NCI-H1105 treated with DMSO at 0.1 percent for 48 hours (cell line): Measurements from ENCODE around the gene CDC40.
A peak's percentile ranks its signal among the peaks of the same experiment; 100 is the strongest.

Source experiments
- DNase-seq: peaks from one replicate; lab custom pipeline; 2025; lab: John Stamatoyannopoulos, UW

Gene CDC40

GRCh38 chr6:110180228-110181008 is at the start of gene CDC40:
CDC40 (plus strand) TSS chr6:110180427; CDS start chr6:110180445, 18 bp downstream.
- DNase-seq, result peak; percentile 93

DNA sequence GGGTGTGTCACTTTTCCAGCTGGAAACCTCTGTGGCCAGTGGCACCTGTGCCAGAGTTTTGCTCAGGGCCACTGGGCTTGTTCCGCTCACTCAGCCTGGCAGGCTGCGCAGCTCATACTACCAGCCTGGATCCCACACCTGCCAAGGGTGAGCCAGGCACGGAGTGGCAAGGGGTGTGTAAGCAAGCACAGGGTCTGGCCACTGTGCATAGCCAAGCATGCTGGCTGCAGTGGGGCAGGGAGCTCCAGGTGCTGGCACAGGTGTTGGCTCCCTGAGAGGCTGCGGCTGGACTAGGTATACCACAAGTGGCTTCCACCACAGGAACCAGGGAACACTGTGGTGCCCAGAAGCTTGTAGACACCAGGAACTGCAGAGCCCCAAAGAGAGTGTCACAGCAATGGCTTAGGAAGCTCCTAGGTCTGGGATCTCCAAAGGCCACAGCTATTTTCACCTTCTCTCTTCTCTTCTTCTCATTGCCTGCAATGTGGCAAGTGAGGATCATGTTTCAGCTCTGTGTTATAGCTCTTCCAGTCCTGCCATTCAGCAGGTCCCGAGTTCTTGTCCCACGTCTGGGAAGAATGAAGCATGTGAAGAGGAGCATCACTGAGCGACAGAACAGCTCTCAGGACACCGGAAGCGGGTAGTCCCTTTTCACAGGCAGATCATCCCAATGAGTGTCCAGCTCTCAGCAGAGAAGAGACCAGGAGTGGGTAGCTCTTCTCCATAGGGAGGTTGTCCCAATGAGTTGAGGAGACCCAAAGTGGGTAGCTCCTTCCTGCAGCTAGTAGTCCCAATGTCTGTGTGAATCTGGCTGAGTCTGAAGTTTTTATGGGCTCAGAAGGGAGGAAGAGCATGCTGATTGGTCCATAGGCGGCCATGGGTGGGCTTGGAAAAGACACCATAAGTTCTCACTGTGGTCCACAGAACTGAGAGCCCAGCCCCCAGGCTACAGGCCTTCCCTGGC is 42.0 kb upstream of the CDC40 start:
- DNase-seq, result no peak

DNA sequence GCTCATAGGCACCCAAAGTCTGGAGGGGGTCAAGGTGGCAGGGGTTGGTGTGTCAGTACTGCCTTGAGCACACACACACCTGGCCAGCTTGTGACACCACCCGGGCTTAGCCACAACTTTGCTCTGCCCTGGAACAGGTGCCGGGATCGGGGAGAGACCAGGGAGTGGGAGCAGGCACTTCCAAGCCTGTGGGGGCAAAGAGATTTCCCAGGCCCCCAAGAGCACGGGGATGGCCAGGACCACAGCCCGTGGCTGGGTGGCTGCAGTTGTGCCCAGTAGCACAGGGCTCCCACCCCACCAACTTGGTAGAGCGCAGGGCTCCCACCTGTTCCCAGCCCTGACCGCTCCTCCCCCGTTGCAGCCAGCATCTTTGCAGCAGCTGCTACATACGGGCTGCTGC is 41.2 kb upstream of the CDC40 start:
- DNase-seq, result no peak

- no peak for DNase-seq
Measured at GRCh38 chr6:110140650-110141049, 39.6 kb upstream of the CDC40 start.

DNA sequence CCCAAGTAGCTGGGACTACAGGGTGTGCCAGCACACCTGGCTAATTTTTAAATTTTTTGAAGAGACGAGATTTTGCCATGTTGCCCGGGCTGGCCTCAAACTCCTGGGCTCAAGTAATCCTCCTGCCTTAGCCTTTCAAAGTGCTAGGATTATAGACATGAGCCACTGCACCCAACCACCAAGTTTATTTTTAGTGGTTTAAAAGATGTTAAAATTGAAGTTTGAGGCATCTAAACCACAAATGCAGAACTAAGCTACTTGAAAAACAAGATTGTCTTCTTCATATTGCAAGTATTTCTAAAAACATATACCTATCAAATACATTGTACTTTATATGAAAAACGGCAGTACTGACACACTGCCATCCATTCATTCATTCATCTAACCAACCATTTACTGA is 32.4 kb upstream of the CDC40 start:
- no peak for DNase-seq

DNA sequence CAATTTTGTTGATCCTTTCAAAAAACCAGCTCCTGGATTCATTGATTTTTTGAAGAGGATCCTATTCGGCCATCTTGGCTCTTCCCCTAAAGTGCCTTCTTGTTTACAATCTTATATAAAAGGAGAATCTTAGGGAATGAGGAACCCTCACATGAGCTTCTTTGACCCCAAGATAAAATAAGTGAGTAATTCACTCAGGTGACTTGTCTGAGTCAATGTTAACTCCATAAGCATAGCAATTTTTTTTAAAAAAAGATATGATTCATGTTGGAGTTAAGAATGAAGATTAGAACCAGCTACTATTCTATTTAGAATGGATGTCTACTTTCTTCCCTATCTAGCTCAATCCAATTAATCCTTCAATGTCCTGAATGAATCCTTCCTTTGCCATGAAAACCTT is 21.7 kb upstream of the CDC40 start:
- no peak for DNase-seq

- DNase-seq, result no peak
Measured at GRCh38 chr6:110170081-110170480, 10.1 kb upstream of the CDC40 start.

GRCh38 chr6:110173506-110174132 is 6.6 kb upstream of the CDC40 start:
- no peak for DNase-seq

DNA sequence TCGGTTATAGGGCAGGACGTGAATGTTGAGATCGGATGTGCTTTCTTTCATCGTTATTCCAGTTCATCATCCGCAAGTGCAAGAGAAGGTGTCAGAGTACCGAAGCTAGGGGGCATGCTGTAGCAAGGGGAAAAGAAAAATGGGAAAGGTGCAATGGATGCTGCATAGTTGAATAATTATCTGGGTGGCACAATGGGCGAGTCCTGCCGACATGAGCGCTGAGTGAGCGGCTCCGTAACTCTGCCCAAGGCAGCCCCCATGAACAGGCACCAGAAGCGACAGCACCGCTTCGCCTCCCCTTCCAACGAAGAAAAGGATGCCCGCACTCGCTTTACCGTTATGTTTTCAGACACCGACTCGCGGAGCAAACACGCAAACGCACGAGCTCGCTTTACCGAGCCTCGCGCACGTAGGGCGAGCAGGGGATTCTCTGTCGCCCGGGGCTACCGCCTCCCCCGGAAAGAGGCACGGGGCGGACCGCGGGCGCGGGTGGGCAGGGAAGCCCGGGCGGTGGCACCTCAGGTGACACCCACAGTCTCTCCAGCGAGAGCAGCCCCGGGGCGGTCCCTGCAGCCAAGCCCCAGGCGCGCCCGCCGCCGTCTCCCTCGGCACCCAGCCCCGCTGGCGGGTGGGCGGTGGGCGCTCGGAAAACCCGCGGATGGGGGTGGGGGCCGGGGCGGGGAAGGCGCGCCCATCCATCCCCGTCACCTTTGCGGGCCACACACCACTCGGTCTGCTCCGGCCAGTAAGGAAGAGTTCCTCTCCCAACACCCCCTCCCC is 1.4 kb upstream of the CDC40 start:
- DNase-seq, result peak; percentile 89

DNA sequence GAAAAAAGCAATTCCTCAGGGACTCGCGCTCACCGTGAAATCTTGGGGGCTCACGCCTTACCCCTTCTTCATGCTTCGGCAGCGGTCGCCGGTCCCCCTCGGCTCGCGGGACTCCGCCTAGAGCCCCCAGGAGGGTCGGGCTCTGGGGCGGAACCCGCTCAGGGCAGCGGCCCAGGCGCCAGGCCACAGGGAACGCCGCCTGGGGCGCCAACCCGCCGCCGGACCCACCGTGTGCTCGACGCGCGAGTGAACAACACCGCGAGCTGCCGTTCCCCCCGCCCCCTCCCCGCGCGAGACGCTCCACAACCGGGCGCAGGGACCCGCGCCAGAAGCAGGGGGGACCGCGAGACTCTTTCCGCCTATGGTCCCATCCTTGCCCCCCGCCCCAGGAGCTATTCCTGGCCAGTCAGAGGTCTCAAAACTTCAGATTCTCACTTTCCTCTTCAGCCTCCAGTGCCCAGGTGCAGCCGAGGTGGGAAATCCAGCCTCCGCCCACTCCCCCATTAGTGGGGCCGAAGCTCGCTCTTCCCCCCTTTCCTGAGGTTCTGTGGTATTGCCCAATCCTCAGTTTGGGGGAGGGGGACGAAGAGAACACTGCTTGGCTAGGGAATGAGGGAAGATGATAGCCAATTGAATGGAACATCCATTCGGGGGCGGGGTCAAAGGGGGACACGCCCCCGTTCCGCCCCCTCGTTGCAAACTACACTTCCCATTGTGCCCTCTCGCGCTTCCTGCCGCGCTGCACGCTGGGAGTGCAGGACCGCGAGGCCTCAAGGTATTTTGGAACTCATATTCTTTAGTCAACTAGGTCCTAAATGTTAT is 610 bp upstream of the CDC40 start, which contains the start of gene WASF1:
Gene WASF1, minus strand, starts transcription at position 265 of the 822 bp plus-strand sequence. CDS start 52,069 bp downstream, outside the sequence.
- DNase-seq, result peak; percentile 99

GRCh38 chr6:110181131-110182030 is 1.2 kb downstream of the CDC40 start:
- DNase-seq, result no peak

DNA sequence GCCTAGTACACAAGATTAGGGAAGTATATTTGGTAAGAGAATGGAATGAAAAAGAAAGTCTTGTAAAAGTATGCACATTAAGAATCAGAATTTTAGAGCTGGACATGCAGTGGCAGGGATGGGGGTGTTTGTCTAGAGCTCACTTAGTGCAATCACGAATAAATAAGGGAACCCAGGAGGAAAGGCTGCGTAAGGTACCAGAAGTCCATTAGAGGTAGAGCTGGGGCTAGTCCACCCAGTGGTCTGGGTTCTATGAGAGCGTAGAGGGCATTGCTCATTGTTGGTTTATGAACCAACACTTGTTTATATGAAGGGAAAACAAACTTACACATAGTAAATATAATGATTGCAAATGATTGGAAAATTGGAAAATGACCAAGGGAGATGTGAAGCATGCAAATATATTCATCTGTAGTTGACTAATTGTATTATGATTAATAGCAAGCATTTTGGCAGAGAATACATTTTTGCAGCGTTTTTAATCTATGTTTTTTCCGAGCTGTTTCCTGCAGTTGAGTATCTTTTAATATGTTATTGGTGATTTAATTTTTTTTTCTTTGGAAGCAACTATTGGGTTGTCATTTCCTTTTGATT is 3.2 kb downstream of the CDC40 start:
- no peak for DNase-seq

DNA sequence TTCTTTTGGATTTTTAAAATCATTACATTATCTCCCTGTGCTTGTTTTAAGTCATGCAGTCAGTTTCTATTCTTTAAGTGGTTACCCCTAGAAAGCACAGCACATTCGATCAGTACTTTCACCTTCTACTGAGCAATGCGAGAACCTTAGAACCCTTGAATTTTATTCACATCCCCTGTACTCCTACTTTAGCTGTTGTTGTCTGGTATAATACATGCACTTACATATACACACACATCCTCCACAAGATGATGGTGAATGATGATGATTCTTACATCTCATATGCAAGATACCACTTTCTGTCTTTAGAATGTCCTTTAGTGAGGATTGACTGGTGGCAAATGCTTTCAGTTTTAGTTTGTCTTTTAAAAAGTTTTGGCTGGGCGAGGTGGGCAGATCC is 5.7 kb downstream of the CDC40 start:
- no peak for DNase-seq

DNA sequence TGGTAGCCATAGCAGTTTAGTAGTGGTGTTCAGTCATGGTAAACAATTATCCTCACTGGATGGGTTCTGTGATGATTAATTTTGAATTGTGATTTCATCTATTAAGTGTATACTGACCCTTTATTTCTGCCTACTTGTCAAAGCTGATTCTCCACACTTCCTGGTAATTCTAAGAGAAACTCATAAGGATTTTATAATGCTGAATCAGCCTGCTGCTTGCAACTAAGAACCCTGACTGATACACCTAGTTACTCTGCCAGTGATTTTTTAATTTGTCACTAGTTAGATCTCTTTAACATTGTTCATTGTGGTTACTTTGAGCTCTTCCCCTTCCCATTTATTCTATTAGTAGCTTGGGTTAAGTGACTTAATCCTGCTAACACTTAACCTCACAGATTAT is 8.6 kb downstream of the CDC40 start:
- DNase-seq, result no peak

- DNase-seq, result no peak
Measured at GRCh38 chr6:110190726-110191125, 10.5 kb downstream of the CDC40 start.

DNA sequence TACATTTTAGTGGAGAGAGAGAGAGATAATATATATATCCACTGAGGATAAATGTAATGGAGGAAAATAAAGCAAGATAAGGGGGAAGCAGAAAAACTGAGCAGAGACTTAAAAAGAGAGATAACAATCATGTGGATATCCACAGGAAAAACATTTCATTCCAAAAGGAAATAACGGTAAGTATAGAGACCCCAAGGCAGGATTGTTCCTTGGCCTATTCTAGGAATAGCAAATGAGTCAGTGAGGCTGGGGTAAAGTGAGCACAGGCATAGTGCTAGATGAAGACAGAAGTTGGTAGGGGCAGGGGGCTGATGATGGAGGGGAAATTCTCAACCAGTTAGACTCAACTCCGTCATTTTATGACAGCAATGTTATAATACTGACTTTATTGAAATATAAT is 11.2 kb downstream of the CDC40 start:
- DNase-seq, result no peak

DNA sequence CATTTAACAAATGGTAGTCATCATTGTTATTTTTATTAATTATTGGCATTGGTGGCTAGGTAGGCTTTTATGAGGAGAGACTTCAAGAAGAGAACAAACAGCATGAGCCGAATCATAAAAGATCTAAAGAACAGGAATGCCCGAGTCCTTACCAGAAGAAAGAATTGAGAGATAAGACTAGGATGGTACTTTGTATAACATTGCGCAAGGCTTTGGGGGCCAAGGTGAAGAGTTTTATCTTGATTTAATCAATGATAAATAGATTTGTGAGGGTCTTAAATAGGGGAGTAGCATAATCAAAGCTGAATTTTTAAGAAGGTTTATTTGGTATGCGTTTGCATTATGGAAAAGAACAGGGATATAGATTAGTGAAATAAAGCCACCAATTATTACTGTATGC is 15.4 kb downstream of the CDC40 start:
- DNase-seq, result no peak

DNA sequence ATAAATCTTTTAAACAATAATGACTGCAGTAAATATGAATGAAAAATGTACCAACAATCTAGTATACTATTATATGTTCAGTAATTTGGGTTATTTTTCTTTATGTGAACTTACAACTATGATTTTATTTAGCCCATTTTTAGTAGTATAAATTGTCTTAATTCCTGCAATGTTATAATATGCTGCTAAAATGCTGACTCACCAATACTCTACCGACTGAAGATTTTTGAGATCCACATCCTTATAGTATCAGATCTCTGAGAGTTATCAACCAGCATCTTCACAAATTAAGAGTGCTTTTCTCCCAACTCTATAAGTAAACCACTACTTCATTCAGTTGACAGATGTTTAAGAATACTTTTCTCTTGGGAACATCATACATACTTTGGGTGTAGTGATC is 16.6 kb downstream of the CDC40 start:
- no peak for DNase-seq

DNA sequence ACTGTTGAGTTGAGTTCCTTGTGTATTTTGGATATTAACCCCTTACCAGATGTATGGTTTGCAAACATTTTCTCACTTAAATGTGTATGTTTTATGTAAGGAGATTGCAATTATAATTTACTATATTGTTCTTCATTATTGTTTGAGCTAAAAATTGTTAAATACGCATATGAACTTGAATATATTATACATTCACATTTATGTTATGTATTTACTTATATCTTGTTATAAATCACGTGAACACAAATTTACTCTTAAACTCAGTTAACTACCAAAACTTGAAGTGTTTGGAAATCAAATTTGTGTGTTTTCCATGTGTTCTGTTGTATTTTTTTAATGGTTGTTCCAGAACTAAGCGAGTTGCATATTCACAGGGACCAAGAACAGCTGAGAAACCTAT is 18.3 kb downstream of the CDC40 start:
- no peak for DNase-seq
